IPS-20b (cell line): ENCODE data around the gene BTBD10.

Experiments used
- H3K27ac ChIP-seq: one replicate; pipeline ENCODE4 v1.5.1; 2013; ENCODE audit warnings: low read length
- H3K27me3 ChIP-seq: 2 replicates; pipeline ENCODE4 v1.6.1; 2013; ENCODE audit warnings: mild to moderate bottlenecking, low read length, inconsistent platforms; ENCODE audit not compliant: insufficient read depth
- H3K36me3 ChIP-seq: 2 replicates; pipeline ENCODE4 v1.6.1; 2013; ENCODE audit warnings: low read depth, mild to moderate bottlenecking, inconsistent platforms, low read length, moderate library complexity; ENCODE audit not compliant: insufficient read depth
- H3K4me1 ChIP-seq: 2 replicates; pipeline ENCODE4 v1.6.1; 2013; ENCODE audit warnings: mild to moderate bottlenecking, control low read depth, inconsistent platforms, low read length, moderate library complexity; ENCODE audit not compliant: insufficient read depth
- H3K4me3 ChIP-seq: 2 replicates; pipeline ENCODE4 v1.5.1; 2013; ENCODE audit warnings: mild to moderate bottlenecking, low read length, inconsistent platforms
- H3K9ac ChIP-seq: 2 replicates; pipeline ENCODE4 v1.6.1; 2013; ENCODE audit warnings: low read depth, mild to moderate bottlenecking, inconsistent platforms, low read length, moderate library complexity
- H3K9me3 ChIP-seq: 2 replicates; pipeline ENCODE4 v1.6.1; 2013; ENCODE audit warnings: mild to moderate bottlenecking, low read depth, low read length, inconsistent platforms; ENCODE audit not compliant: insufficient read depth

BTBD10 gene

DNA sequence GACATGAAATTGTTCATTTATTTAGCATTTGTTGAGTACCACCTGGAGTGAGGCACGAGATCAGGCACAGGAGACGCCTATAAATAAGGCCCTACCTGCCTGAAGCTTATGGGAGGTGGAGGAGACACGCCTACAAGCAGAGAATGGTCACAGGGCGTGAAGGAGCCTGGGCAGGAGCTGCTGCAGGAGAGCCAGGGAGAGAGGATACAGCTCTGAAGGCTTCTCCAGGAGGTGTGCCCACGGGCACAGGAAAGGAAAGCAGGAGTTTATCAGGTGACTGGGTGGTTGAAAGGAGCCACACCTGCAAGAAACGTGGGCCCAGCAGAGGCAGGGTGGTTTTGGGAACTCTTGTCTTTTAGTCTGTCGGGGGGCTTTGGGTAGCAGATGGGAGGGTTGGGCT lies 115.1 kb downstream of the BTBD10 start:
- no peaks in the 10 kb centered on the region for H3K9me3 ChIP-seq
- no peaks in the 10 kb centered on the region for H3K27me3 ChIP-seq
- no peaks in the 10 kb centered on the region for H3K4me1 ChIP-seq
- no peak overlapping the region for H3K9ac ChIP-seq
- H3K4me3 ChIP-seq: no peak overlapping the region
- H3K27ac ChIP-seq: no peak overlapping the region
- H3K36me3 ChIP-seq: no peaks in the 10 kb centered on the region

GRCh38 chr11:13346470-13346869 lies 116.6 kb downstream of the BTBD10 start:
- Histone ChIP-seq H3K4me1 (no peaks in the 10 kb centered on the region), H3K27ac (no peak overlapping the region), H3K9me3 (no peaks in the 10 kb centered on the region), H3K9ac (no peak overlapping the region), H3K27me3 (no peaks in the 10 kb centered on the region), H3K4me3 (no peak overlapping the region), H3K36me3 (no peaks in the 10 kb centered on the region)

DNA sequence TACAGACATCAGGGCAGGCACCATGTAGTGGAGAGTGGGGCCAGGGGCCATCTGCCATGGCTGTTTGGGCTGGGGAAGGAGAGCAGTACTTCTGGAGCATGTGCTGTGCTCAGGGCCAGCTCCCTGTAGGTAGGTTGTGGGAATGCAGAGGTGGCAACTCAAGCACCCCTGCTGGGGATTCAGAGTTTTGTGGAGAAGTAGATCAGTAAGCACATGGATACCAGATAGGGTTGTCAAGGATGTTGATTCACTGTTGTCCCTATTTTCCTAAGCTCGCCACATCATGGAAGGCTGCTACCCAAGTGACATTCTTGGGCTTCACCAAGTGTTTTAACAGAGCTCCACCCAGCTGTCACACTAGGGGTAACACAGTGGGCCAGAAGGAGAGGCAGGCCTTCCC lies 118.2 kb downstream of the BTBD10 start:
- Histone ChIP-seq H3K36me3 (no peaks in the 10 kb centered on the region), H3K27me3 (no peaks in the 10 kb centered on the region), H3K9ac (no peak overlapping the region), H3K4me3 (no peak overlapping the region), H3K4me1 (no peaks in the 10 kb centered on the region), H3K9me3 (no peaks in the 10 kb centered on the region), H3K27ac (no peak overlapping the region)

DNA sequence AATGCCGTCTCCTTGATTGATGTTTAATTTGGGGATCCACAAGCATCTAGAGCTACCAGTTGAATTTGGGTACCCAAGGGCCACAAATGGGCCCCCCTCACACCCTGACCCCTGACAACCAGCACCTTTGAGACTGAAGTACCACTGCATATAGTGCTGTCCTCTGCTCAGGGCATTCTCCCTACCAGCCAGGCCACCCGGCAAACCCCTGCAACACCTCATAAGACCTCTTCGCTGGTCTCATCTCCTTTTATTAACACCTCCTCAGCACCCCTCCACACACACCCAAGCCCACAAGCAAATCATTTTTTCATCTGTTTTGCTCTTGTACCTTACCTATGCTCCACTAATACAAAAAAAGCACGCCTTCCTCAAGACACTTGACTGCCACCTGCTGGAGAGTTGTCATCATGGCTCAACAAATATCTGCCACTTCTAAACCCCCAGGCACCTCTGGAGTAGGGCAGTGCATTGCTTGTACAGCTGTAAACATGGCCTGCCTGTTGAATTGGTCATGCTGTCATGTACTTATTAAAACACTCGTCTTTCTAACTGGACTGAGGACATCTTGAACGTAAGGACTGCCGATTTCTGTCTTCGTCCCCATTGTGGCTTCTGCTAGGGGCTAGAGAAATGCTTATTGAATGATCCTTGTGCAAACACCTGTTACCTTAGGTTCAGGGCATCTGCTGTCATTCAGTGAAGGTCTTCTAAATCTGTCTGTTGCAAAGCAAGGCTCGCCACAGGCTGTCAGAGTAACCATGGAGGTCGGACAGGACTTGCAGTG lies 118.9 kb downstream of the BTBD10 start:
- H3K36me3 ChIP-seq: no peaks in the 10 kb centered on the region
- H3K27ac ChIP-seq: no peak overlapping the region
- no peaks in the 10 kb centered on the region for H3K4me1 ChIP-seq

GRCh38 chr11:13343067-13343466 lies 120.0 kb downstream of the BTBD10 start:
- Histone ChIP-seq H3K27me3 (no peaks in the 10 kb centered on the region), H3K9ac (no peak overlapping the region), H3K4me1 (no peaks in the 10 kb centered on the region; the same call in 1 of the 2 replicates), H3K27ac (no peak overlapping the region), H3K4me3 (no peak overlapping the region), H3K36me3 (no peaks in the 10 kb centered on the region), H3K9me3 (no peaks in the 10 kb centered on the region)

More for the DNA sequence above, 118.9 kb downstream of the BTBD10 start:
- Histone ChIP-seq H3K4me3 (no peak overlapping the region), H3K27me3 (no peaks in the 10 kb centered on the region), H3K9me3 (no peaks in the 10 kb centered on the region), H3K9ac (no peak overlapping the region)

GRCh38 chr11:13341026-13341425 lies 122.0 kb downstream of the BTBD10 start:
- no peak overlapping the region for H3K9ac ChIP-seq
- H3K4me3 ChIP-seq: no peak overlapping the region
- no peaks in the 10 kb centered on the region for H3K9me3 ChIP-seq
- H3K36me3 ChIP-seq: no peaks in the 10 kb centered on the region
- H3K27ac ChIP-seq: no peak overlapping the region
- no peaks in the 10 kb centered on the region; the same call in 1 of the 2 replicates for H3K4me1 ChIP-seq
- H3K27me3 ChIP-seq: no peaks in the 10 kb centered on the region

- Histone ChIP-seq H3K9ac (no peak overlapping the region), H3K27ac (no peak overlapping the region), H3K36me3 (no peaks in the 10 kb centered on the region), H3K9me3 (no peaks in the 10 kb centered on the region), H3K27me3 (no peaks in the 10 kb centered on the region), H3K4me3 (no peak overlapping the region), H3K4me1 (no peaks in the 10 kb centered on the region; the same call in 1 of the 2 replicates)
Observed at GRCh38 chr11:13339195-13340153, 123.5 kb downstream of the BTBD10 start.

DNA sequence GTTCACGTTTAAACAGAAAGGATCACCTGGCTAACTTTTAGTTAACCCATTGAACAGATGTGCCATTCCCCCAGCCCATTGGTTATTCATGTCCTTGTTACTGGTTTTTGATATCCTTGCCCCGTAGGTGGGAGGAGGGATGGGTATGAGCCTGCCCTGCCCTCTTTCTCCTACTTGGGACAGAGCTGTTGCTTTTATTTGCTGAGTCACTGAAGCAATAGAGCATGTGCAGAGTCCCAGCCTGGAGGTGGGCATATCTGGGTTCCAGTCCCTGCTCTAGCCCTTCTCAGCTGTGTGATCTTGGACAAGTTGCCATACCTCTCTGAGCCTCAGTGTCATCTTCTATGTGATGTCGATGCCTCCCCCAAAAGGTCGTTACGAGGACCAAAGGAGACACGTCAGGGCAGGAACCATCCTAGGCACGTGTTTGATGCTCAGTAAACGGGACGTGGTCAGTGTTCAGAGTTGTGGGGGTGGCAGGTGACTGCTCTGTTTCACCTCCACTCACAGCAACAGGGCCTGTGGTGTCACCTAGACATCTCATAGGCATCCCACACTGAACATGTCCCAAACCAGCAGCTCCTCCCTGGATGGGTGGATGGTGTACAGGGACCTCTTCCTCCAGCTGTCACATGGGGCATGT lies 124.5 kb downstream of the BTBD10 start:
- Histone ChIP-seq H3K9me3 (no peaks in the 10 kb centered on the region), H3K4me1 (no peaks in the 10 kb centered on the region; the same call in 1 of the 2 replicates), H3K9ac (no peak overlapping the region), H3K27ac (no peak overlapping the region), H3K36me3 (no peaks in the 10 kb centered on the region), H3K27me3 (no peaks in the 10 kb centered on the region), H3K4me3 (no peak overlapping the region)

DNA sequence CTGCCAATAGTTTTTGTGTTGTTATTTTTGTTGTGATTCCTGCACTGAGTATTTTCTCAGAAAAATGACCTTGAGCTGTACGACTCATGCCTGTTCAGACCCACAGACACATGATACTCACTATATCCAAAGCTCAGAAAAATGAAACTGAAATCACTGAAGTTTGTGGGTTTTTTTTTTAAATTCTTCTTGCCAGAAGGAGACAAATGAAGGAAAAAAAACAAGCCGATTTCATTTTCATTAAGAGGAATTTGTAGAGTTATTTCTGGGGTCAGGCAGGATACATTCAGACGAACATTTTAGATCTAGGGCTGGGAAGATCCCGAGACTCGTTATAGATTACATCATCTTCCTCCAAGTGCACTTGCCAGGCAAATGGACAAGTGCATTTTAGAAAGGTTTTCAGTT lies 125.0 kb downstream of the BTBD10 start:
- no peak overlapping the region for H3K9ac ChIP-seq
- no peak overlapping the region for H3K27ac ChIP-seq
- no peak overlapping the region for H3K4me3 ChIP-seq

More for the DNA sequence above, 125.0 kb downstream of the BTBD10 start:
- Histone ChIP-seq H3K9me3 (no peaks in the 10 kb centered on the region), H3K27me3 (no peaks in the 10 kb centered on the region), H3K4me1 (no peaks in the 10 kb centered on the region; the same call in 1 of the 2 replicates), H3K36me3 (no peaks in the 10 kb centered on the region)
